Prostate gland (tissue), 2 donors: ENCODE results near the gene FN3K.

Source experiments
- POLR2A ChIP-seq: fragments of 450-650 bp; IDR thresholded peaks from one replicate; pipeline ENCODE4 v1.6.1; 2016; ENCODE audit warnings: antibody characterized with exemption, mild to moderate bottlenecking
- POLR2AphosphoS5 ChIP-seq: sonication (generic); formaldehyde crosslinking; IDR thresholded peaks from one replicate; pipeline ENCODE4 v1.6.1; 2017; ENCODE audit warnings: antibody characterized with exemption
- TF ChIP-seq, protein P1 (sequence below), 4 experiments: fragments of 200-600 bp in 2 of 4; fragments of 450-650 bp in 2 of 4; sonication (generic) in 2 of 4; IDR thresholded peaks; 1 replicate in 3 of 4; 2 replicates in 1 of 4; pipeline ENCODE4 v1.5.1; 2016 to 2019; ENCODE audit warnings: antibody characterized with exemption in 4 of 4, mild to moderate bottlenecking in 2 of 4, moderate library complexity in 2 of 4

DNA sequence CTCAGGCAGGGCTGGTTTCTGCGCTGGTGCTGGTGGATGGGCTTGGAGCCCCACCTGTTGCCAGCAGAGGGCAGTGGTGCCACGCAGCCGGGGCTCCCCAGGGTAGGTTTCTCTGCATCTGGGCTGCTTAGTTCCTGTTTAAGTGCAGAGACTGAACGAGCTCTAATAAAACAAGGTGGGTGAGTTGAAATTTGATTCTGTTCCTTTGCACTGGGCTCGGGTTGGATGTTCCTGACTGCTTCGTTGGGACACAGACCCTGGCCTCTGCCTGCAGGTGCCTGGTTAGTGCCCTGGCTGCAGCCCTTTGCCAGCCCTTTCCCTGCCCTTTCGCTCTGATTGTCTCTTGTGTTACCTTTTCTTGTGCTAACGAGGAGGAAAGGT is 46.5 kb downstream of the FN3K start:
- peak; percentile 37 for TF ChIP-seq POLR2A
- TF ChIP-seq, protein P1, sequence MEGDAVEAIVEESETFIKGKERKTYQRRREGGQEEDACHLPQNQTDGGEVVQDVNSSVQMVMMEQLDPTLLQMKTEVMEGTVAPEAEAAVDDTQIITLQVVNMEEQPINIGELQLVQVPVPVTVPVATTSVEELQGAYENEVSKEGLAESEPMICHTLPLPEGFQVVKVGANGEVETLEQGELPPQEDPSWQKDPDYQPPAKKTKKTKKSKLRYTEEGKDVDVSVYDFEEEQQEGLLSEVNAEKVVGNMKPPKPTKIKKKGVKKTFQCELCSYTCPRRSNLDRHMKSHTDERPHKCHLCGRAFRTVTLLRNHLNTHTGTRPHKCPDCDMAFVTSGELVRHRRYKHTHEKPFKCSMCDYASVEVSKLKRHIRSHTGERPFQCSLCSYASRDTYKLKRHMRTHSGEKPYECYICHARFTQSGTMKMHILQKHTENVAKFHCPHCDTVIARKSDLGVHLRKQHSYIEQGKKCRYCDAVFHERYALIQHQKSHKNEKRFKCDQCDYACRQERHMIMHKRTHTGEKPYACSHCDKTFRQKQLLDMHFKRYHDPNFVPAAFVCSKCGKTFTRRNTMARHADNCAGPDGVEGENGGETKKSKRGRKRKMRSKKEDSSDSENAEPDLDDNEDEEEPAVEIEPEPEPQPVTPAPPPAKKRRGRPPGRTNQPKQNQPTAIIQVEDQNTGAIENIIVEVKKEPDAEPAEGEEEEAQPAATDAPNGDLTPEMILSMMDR (IDR thresholded peaks at IDR 0.05) = peak; percentile 98 to 99 (median 99)
- TF ChIP-seq POLR2AphosphoS5 = peak; percentile 82
